H1 (cell line): Measurements from ENCODE around the gene DNAH10. TPM values are rescaled to one million over a fixed set of nuclear protein-coding genes. Genes with fewer than 3 reads are reported as not detected.

Source experiments
- BACH1 ChIP-seq: IDR thresholded peaks from 2 replicates; pipeline ENCODE4 v1.6.1; 2012; ENCODE audit warnings: low read length, improper control_type of control experiment
- BCL11A ChIP-seq, 2 experiments: IDR thresholded peaks; one replicate each; pipeline ENCODE4 v1.6.1; 2011; ENCODE audit warnings: low read depth in 2 of 2, low read length in 2 of 2, mild to moderate bottlenecking in 2 of 2
- EGR1 ChIP-seq: IDR thresholded peaks from 2 replicates; pipeline ENCODE4 v1.6.1; 2011; ENCODE audit warnings: low read depth, low read length, borderline replicate concordance
- KDM4A ChIP-seq: IDR thresholded peaks from one replicate; pipeline ENCODE4 v1.7.1; 2012; ENCODE audit warnings: low read depth, mild to moderate bottlenecking, moderate library complexity, low read length, inconsistent platforms; ENCODE audit not compliant: severe bottlenecking
- polyA plus RNA-seq, 7 experiments: library from polyadenylated mRNA; depleted of rRNA in 3 of 7; stranded (reverse) in 5 of 7; unstranded in 2 of 7; fragments of >200 nt in 5 of 7; fragments of 200-250 nt in 2 of 7; gene quantifications; 1 replicate in 5 of 7; 2 replicates in 1 of 7; 4 replicates in 1 of 7; pipeline versions ENCODE4 v1.2.1 to v1.2.3, GENCODE V29; 2011 to 2013; ENCODE audit warnings: missing spikeins in 2 of 7, mixed read lengths in 2 of 7
- total RNA-seq: library from RNA; stranded (reverse); fragmentation: NEBNext Ultra II Directional; extraction: Animal tissue kit (Norgen Biotek cat#: 25700); gene quantifications from 2 replicates; pipeline ENCODE4 v1.2.1, GENCODE V29; 2021
- TF ChIP-seq, protein P1 (sequence below): fragments of 300-600 bp; sonication (generic); IDR thresholded peaks from 2 replicates; pipeline ENCODE4 v1.7.1; 2012; ENCODE audit warnings: low read length, moderate library complexity, mild to moderate bottlenecking, inconsistent platforms; ENCODE audit not compliant: insufficient replicate concordance

The DNAH10 gene
- total and polyA plus RNA-seq, 2 of the 8 experiments (the other 6 are each of a cell fraction or from before 2014, with no cell fraction given), result 0.02 to 0.24 TPM

DNA sequence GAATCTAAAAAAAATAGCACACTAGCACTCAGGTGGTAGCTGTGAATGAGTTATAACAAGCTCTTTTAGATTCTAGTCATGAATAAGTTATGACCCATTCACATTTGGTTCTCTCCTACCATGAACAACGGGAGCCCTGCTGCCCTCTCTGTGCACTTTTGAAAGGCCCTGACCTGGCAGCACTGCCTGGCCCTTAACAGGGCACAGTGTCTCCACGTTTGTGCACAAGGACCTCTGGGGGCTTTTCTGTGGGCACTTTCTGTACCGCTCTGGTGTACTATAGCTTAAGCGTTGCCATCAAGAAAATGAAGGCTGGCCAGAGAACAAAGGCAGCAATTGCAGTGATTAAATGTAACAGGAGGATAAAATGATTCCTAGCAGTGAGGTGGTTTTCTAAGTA lies 189.4 kb downstream of the DNAH10 start (continued):
- TF ChIP-seq, protein P1, sequence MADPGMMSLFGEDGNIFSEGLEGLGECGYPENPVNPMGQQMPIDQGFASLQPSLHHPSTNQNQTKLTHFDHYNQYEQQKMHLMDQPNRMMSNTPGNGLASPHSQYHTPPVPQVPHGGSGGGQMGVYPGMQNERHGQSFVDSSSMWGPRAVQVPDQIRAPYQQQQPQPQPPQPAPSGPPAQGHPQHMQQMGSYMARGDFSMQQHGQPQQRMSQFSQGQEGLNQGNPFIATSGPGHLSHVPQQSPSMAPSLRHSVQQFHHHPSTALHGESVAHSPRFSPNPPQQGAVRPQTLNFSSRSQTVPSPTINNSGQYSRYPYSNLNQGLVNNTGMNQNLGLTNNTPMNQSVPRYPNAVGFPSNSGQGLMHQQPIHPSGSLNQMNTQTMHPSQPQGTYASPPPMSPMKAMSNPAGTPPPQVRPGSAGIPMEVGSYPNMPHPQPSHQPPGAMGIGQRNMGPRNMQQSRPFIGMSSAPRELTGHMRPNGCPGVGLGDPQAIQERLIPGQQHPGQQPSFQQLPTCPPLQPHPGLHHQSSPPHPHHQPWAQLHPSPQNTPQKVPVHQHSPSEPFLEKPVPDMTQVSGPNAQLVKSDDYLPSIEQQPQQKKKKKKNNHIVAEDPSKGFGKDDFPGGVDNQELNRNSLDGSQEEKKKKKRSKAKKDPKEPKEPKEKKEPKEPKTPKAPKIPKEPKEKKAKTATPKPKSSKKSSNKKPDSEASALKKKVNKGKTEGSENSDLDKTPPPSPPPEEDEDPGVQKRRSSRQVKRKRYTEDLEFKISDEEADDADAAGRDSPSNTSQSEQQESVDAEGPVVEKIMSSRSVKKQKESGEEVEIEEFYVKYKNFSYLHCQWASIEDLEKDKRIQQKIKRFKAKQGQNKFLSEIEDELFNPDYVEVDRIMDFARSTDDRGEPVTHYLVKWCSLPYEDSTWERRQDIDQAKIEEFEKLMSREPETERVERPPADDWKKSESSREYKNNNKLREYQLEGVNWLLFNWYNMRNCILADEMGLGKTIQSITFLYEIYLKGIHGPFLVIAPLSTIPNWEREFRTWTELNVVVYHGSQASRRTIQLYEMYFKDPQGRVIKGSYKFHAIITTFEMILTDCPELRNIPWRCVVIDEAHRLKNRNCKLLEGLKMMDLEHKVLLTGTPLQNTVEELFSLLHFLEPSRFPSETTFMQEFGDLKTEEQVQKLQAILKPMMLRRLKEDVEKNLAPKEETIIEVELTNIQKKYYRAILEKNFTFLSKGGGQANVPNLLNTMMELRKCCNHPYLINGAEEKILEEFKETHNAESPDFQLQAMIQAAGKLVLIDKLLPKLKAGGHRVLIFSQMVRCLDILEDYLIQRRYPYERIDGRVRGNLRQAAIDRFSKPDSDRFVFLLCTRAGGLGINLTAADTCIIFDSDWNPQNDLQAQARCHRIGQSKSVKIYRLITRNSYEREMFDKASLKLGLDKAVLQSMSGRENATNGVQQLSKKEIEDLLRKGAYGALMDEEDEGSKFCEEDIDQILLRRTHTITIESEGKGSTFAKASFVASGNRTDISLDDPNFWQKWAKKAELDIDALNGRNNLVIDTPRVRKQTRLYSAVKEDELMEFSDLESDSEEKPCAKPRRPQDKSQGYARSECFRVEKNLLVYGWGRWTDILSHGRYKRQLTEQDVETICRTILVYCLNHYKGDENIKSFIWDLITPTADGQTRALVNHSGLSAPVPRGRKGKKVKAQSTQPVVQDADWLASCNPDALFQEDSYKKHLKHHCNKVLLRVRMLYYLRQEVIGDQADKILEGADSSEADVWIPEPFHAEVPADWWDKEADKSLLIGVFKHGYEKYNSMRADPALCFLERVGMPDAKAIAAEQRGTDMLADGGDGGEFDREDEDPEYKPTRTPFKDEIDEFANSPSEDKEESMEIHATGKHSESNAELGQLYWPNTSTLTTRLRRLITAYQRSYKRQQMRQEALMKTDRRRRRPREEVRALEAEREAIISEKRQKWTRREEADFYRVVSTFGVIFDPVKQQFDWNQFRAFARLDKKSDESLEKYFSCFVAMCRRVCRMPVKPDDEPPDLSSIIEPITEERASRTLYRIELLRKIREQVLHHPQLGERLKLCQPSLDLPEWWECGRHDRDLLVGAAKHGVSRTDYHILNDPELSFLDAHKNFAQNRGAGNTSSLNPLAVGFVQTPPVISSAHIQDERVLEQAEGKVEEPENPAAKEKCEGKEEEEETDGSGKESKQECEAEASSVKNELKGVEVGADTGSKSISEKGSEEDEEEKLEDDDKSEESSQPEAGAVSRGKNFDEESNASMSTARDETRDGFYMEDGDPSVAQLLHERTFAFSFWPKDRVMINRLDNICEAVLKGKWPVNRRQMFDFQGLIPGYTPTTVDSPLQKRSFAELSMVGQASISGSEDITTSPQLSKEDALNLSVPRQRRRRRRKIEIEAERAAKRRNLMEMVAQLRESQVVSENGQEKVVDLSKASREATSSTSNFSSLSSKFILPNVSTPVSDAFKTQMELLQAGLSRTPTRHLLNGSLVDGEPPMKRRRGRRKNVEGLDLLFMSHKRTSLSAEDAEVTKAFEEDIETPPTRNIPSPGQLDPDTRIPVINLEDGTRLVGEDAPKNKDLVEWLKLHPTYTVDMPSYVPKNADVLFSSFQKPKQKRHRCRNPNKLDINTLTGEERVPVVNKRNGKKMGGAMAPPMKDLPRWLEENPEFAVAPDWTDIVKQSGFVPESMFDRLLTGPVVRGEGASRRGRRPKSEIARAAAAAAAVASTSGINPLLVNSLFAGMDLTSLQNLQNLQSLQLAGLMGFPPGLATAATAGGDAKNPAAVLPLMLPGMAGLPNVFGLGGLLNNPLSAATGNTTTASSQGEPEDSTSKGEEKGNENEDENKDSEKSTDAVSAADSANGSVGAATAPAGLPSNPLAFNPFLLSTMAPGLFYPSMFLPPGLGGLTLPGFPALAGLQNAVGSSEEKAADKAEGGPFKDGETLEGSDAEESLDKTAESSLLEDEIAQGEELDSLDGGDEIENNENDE, result no peak
- TF ChIP-seq KDM4A (no peak), EGR1 (no peak), BACH1 (no peak), BCL11A (IDR thresholded peaks at IDR 0.05; ENCODE audit: low read depth in 2 of 2, low read length in 2 of 2) (no peak)
- TF ChIP-seq, all 59 proteins: peak for 0
